GM19452 (cell line): ENCODE results near the gene ZDHHC4.

Experiments
- ATAC-seq: cut with Tn5 transposase; IDR thresholded peaks from one replicate; pipeline ENCODE4 v1.9.1; 2021; ENCODE audit not compliant: unreplicated experiment

Gene ZDHHC4

GRCh38 chr7:6604458-6604857, 27.2 kb downstream of the ZDHHC4 start:
- ATAC-seq, result no peak

- no peak for ATAC-seq
Observed at GRCh38 chr7:6606866-6607583, 29.8 kb downstream of the ZDHHC4 start.

- no peak for ATAC-seq
Observed at GRCh38 chr7:6607651-6608051, 30.4 kb downstream of the ZDHHC4 start.

GRCh38 chr7:6608081-6608480, 30.8 kb downstream of the ZDHHC4 start:
- no peak for ATAC-seq

- no peak for ATAC-seq
Observed at GRCh38 chr7:6608794-6609193, 31.5 kb downstream of the ZDHHC4 start.

GRCh38 chr7:6612819-6613218, 35.6 kb downstream of the ZDHHC4 start:
- no peak for ATAC-seq

GRCh38 chr7:6613706-6614105, 36.5 kb downstream of the ZDHHC4 start:
- no peak for ATAC-seq

- ATAC-seq, result no peak
Observed at GRCh38 chr7:6614953-6615722, 37.9 kb downstream of the ZDHHC4 start, which contains the start of gene ZNF853. Gene ZNF853, plus strand, starts transcription at chr7:6615610. Its CDS starts 565 bp downstream, at chr7:6616175.

- no peak for ATAC-seq
Observed at GRCh38 chr7:6615723-6616555, 38.7 kb downstream of the ZDHHC4 start.

- ATAC-seq, result no peak
Observed at GRCh38 chr7:6616854-6617643, 39.8 kb downstream of the ZDHHC4 start.

- ATAC-seq, result no peak
Observed at GRCh38 chr7:6618621-6619020, 41.4 kb downstream of the ZDHHC4 start.

GRCh38 chr7:6619961-6620360, 42.7 kb downstream of the ZDHHC4 start:
- no peak for ATAC-seq

GRCh38 chr7:6621195-6622133, 44.2 kb downstream of the ZDHHC4 start:
- ATAC-seq, result no peak

GRCh38 chr7:6622134-6622710, 45.0 kb downstream of the ZDHHC4 start:
- ATAC-seq, result no peak

- peak; percentile 59 for ATAC-seq
Observed at GRCh38 chr7:6623589-6624245, 46.5 kb downstream of the ZDHHC4 start.

GRCh38 chr7:6624246-6624611, 47.0 kb downstream of the ZDHHC4 start:
- ATAC-seq, result no peak

GRCh38 chr7:6628045-6628444, 50.8 kb downstream of the ZDHHC4 start:
- ATAC-seq, result no peak

- no peak for ATAC-seq
Observed at GRCh38 chr7:6630007-6630849, 53.0 kb downstream of the ZDHHC4 start.
